HFF-Myc (cell line): ENCODE data around the gene HTR1D.
A peak's percentile ranks its signal among the peaks of the same experiment; 100 is the strongest.

Source experiments
- DNase-seq: peaks from one replicate; pipeline ENCODE4 v3.0.0-alpha.2; 2011; ENCODE audit warnings: low read depth; ENCODE audit errors: extremely low read depth
- H3K4me3 ChIP-seq: replicated peaks from 2 replicates; pipeline ENCODE4 v1.5.1; 2011; ENCODE audit warnings: low read depth, mild to moderate bottlenecking, control low read depth, low read length
- CTCF ChIP-seq: IDR thresholded peaks from 2 replicates; pipeline ENCODE4 v1.5.1; 2012; ENCODE audit warnings: mild to moderate bottlenecking, low read depth, low read length, control low read depth; ENCODE audit errors: missing control alignments

Gene HTR1D

GRCh38 chr1:23184212-23184934 lies 32.9 kb downstream of the HTR1D start:
- H3K4me3 ChIP-seq = no peak overlapping the region
- peak; percentile 62 for TF ChIP-seq CTCF
- no peak for DNase-seq

- TF ChIP-seq CTCF = no peak
- H3K4me3 ChIP-seq = no peak overlapping the region
- no peak for DNase-seq
These were observed 37.4 kb downstream of the HTR1D start for GRCh38 chr1:23179862-23180261.

GRCh38 chr1:23178950-23179349 lies 38.4 kb downstream of the HTR1D start:
- no peak for DNase-seq
- no peak for TF ChIP-seq CTCF
- no peak overlapping the region for H3K4me3 ChIP-seq

GRCh38 chr1:23178414-23178813 lies 38.9 kb downstream of the HTR1D start:
- no peak for DNase-seq
- H3K4me3 ChIP-seq = no peak overlapping the region
- no peak for TF ChIP-seq CTCF

GRCh38 chr1:23177438-23178380 lies 39.6 kb downstream of the HTR1D start:
- no peak for DNase-seq
- TF ChIP-seq CTCF = no peak
- H3K4me3 ChIP-seq = peak overlapping the region; percentile 42

GRCh38 chr1:23177031-23177430 lies 40.3 kb downstream of the HTR1D start:
- peak overlapping the region; percentile 42 for H3K4me3 ChIP-seq
- no peak for DNase-seq
- TF ChIP-seq CTCF = no peak
